Astrocyte of the cerebellum (primary cell): ENCODE results near the gene DAB2IP.

Source experiments
- DNase-seq: peaks from one replicate; pipeline ENCODE4 v3.0.0-alpha.2; 2011; ENCODE audit warnings: low read depth
- H3K4me3 ChIP-seq: 2 replicates; pipeline ENCODE4 v1.5.1; 2011; ENCODE audit warnings: mild to moderate bottlenecking, low read depth, low read length, moderate library complexity
- in situ Hi-C: cut with HindIII; loops from 2 replicates; pipeline ENCODE4 v1.10.0; 2017; ENCODE audit warnings: low sequenced_read_pairs
- TF ChIP-seq, protein P1 (sequence below): IDR thresholded peaks from 2 replicates; pipeline ENCODE4 v1.5.1; 2012; ENCODE audit warnings: low read length, low read depth, moderate library complexity, mild to moderate bottlenecking; ENCODE audit errors: missing control alignments

DAB2IP gene

DNA sequence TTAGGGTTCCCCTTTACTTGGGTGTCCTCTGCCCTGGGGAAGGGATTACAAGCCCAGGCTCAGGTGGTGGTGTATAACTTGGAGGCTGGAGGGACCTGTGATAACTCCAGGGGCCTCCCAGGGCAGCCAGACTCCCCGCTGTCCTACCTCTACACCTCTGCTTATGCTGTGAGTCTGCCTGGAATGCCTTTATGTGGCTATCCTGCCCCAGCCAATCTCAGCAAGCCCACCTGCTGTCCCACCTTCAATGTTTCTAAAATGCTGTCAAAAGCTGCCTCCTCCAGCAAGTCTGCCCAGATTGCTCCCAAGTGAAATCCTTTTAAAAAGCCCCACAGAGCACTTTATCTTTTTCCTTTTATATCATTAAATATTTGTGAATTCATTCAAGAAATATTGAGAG, 39.3 kb downstream of the DAB2IP start:
- in situ Hi-C loops = loop anchor here (25.0 kb wide), 1 partner anchor 297 kb away; no protein-coding TSS in a partner anchor
- no peak overlapping the region for H3K4me3 ChIP-seq
- no peak for DNase-seq
- TF ChIP-seq, protein P1, sequence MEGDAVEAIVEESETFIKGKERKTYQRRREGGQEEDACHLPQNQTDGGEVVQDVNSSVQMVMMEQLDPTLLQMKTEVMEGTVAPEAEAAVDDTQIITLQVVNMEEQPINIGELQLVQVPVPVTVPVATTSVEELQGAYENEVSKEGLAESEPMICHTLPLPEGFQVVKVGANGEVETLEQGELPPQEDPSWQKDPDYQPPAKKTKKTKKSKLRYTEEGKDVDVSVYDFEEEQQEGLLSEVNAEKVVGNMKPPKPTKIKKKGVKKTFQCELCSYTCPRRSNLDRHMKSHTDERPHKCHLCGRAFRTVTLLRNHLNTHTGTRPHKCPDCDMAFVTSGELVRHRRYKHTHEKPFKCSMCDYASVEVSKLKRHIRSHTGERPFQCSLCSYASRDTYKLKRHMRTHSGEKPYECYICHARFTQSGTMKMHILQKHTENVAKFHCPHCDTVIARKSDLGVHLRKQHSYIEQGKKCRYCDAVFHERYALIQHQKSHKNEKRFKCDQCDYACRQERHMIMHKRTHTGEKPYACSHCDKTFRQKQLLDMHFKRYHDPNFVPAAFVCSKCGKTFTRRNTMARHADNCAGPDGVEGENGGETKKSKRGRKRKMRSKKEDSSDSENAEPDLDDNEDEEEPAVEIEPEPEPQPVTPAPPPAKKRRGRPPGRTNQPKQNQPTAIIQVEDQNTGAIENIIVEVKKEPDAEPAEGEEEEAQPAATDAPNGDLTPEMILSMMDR = no peak

DNA sequence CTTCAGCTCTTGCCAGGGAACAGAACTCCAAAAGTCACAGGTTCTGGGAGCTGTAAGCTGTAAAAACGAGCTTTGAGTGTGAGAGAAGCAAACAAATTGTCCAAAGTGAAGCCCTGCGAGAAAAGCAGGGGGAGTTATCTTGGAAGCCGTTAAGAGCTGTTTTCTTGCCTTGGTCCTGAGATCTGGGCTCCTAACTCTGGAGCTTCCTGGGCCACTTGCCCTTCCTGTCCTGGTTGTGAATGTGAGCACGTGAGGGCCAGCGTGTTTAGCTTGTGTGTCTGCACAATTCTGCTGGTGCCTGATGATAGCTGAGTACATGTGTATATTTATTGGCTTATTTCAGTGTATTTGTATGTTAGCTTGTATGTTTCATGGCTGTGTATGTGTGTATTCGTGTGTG, 40.5 kb downstream of the DAB2IP start:
- no peak overlapping the region for H3K4me3 ChIP-seq
- in situ Hi-C loops = loop anchor here (25.0 kb wide), 1 partner anchor 295 kb away; no protein-coding TSS in a partner anchor
- no peak for DNase-seq
- TF ChIP-seq, protein P1 = no peak

DNA sequence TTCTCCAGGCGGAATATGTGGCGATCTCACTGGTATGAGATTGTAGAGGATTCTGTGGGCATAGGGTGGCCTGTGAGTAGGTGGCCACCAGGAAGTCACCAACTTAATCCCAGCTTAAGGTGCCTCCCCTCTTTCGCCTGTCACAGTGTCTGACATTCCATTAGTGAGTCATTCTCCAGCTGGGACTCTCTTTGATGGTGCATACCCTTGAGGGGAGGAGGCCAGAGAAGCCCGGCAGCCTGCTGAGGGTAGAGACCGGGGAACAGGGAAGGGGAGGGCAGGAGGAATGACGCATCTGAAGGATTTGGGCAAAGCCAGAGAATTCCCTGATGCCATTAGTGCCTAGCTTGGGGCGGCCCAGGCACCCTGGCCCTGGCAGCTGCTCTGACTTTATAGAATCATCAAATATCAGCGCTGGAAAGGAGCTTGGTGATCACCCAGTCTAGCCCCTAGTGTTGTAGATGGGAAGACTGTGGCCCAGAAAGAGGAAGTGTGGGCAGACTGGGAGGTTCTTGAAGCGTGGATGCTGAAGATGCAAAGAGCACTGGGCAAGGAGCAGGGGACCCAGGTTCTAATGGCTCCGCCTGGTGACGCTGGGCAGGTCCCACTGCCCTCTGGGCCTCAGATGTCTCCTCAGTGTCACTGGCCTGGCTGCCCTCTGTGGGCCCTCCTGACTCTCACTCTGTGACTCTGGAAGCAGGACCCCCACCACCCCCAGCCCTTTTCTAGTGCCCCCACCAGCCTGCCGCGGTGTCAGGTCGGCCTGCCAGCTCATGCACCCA, 41.4 kb downstream of the DAB2IP start:
- H3K4me3 ChIP-seq = no peak overlapping the region
- TF ChIP-seq, protein P1 = no peak
- no peak for DNase-seq
- in situ Hi-C loops = loop anchor here (25.0 kb wide), 1 partner anchor 295 kb away; no protein-coding TSS in a partner anchor

DNA sequence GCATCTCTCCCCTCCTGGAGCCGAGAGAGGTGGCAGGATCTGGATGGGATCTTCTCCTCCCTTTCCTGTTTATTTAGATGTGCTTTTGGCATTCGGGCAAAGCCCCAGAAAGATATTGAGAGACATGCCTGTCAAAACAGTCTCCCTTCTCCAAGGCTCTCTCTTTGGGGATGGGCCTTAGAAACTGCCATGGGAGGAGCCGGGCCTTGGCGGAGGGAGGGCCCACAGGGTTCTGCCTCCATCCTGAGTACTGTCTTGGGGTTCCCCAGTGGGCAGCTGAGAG, 41.9 kb downstream of the DAB2IP start:
- DNase-seq = no peak
- TF ChIP-seq, protein P1 = no peak
- in situ Hi-C loops = loop anchor here (25.0 kb wide), 1 partner anchor 294 kb away; no protein-coding TSS in a partner anchor

DNA sequence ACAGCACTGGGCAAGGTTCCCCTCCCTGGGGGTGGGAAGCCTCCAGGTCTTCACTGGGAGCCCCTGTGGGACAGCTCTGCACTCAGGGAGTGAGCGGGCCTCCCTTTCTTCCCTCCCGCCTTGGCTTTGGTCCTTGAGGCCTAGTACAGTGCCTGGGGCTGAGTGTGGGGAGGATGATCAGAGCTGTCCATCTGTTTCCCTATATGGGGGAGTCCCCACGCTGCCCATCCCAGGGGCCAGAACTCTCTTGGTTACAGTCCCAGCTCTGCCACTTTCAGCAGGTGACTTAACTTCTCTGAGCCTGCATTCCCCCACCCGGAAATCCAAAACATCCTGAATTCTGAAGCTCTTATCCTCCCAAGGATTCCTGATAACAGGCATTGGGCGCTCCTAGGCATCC, 42.6 kb downstream of the DAB2IP start:
- in situ Hi-C loops = loop anchor here (25.0 kb wide), 1 partner anchor 293 kb away; no protein-coding TSS in a partner anchor
- DNase-seq = no peak
- TF ChIP-seq, protein P1 = no peak
- H3K4me3 ChIP-seq = no peak overlapping the region

More for the DNA sequence above, 41.9 kb downstream of the DAB2IP start:
- no peak overlapping the region for H3K4me3 ChIP-seq

DNA sequence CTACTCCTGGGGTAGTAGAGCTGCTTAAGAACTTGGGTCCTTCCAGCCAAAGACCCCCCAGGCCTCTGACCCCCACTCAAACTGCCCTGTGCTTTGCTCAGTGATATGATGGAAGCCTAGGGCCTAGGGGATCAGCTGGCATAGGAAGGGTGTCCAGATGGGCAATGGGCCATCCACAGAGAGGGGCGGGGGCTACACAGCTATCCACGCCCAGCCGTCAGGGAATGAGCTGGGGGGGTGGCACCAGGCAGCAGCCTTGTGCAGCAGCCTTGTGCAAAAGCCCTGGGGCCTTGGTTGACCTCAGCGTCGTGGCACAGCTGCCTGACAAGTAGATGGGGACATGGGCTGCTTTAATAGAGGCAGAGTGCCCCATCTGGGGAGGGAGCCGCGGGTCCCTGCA, 43.2 kb downstream of the DAB2IP start:
- TF ChIP-seq, protein P1 = no peak
- in situ Hi-C loops = loop anchor here (25.0 kb wide), 1 partner anchor 293 kb away; no protein-coding TSS in a partner anchor

More for the DNA sequence above, 43.2 kb downstream of the DAB2IP start:
- no peak overlapping the region for H3K4me3 ChIP-seq
- no peak for DNase-seq
